Peyer's patch (tissue), 4 donors: ENCODE results near the gene IGSF9B.

Experiments
- POLR2A ChIP-seq, 2 donors: fragments of 450-650 bp; IDR thresholded peaks; one replicate each; pipeline ENCODE4 v1.5.1; 2017; ENCODE audit warnings: antibody characterized with exemption in 2 of 2, mild to moderate bottlenecking in 2 of 2, moderate library complexity in 2 of 2
- TF ChIP-seq, protein P1 (sequence below), 6 experiments: fragments of 450-650 bp in 4 of 6; fragments of 200-600 bp in 2 of 6; sonication (generic) in 1 of 6; IDR thresholded peaks; one replicate each; pipeline ENCODE4 v1.5.1; 2017 to 2019; ENCODE audit warnings: antibody characterized with exemption in 6 of 6, mild to moderate bottlenecking in 3 of 6, moderate library complexity in 1 of 6

GRCh38 chr11:133892584-133893380 lies 64.0 kb downstream of the IGSF9B start:
- TF ChIP-seq, protein P1, sequence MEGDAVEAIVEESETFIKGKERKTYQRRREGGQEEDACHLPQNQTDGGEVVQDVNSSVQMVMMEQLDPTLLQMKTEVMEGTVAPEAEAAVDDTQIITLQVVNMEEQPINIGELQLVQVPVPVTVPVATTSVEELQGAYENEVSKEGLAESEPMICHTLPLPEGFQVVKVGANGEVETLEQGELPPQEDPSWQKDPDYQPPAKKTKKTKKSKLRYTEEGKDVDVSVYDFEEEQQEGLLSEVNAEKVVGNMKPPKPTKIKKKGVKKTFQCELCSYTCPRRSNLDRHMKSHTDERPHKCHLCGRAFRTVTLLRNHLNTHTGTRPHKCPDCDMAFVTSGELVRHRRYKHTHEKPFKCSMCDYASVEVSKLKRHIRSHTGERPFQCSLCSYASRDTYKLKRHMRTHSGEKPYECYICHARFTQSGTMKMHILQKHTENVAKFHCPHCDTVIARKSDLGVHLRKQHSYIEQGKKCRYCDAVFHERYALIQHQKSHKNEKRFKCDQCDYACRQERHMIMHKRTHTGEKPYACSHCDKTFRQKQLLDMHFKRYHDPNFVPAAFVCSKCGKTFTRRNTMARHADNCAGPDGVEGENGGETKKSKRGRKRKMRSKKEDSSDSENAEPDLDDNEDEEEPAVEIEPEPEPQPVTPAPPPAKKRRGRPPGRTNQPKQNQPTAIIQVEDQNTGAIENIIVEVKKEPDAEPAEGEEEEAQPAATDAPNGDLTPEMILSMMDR (IDR thresholded peaks at IDR 0.05) = no peak
- no peak for TF ChIP-seq POLR2A (IDR thresholded peaks at IDR 0.05)
